GM18907 (cell line): ENCODE measurements around the gene IRGM.
A peak's percentile ranks its signal among the peaks of the same experiment; 100 is the strongest.
"Not testable (repeated sequence)": the region's sequence is repeated elsewhere in the genome, so short reads cannot be mapped to it uniquely, and the experiment has no call there.

ENCODE experiments used
- ATAC-seq: cut with Tn5 transposase; IDR thresholded peaks from one replicate; pipeline ENCODE4 v1.9.1; 2021; ENCODE audit warnings: mild to moderate bottlenecking, moderate library complexity; ENCODE audit not compliant: unreplicated experiment

The IRGM gene

DNA sequence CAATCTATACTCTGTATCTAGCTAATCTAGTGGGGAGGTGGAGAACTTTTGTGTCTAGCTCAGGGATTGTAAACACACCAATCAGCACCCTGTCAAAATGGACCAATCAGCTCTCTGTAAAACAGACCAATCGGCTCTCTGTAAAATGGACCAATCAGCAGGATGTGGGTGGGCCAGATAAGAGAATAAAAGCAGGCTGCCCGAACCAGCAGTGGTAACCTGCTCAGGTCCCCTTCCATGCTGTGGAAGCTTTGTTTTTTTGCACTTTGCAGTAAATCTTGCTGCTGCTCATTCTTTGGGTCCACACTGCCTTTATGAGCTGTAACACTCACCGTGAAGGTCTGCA lies at the start of gene IRGM:
IRGM (plus strand) TSS at position 214 of the 346 bp plus-strand sequence. CDS start 1,603 bp downstream, outside the sequence.
- not testable (repeated sequence) for ATAC-seq

DNA sequence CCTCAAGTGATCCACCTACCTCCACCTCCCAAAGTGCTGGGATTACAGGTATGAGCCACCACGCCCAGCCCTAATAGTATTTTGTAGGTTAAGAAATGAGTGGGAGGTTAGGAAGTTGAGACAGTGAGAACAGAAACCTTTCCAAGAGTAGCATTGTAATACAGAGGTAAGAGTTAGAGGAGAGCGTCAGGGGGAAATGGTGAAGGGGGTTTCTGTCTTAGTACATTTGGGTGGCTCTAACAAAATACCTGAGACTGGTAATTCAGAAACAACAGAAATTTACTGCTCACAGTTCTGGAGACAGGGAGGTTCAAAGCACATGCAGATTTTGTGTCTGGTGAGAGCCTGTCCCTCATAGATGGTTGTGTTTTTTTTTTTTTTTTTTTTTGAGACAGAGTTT lies 48.9 kb upstream of the IRGM start:
- ATAC-seq, result no peak

DNA sequence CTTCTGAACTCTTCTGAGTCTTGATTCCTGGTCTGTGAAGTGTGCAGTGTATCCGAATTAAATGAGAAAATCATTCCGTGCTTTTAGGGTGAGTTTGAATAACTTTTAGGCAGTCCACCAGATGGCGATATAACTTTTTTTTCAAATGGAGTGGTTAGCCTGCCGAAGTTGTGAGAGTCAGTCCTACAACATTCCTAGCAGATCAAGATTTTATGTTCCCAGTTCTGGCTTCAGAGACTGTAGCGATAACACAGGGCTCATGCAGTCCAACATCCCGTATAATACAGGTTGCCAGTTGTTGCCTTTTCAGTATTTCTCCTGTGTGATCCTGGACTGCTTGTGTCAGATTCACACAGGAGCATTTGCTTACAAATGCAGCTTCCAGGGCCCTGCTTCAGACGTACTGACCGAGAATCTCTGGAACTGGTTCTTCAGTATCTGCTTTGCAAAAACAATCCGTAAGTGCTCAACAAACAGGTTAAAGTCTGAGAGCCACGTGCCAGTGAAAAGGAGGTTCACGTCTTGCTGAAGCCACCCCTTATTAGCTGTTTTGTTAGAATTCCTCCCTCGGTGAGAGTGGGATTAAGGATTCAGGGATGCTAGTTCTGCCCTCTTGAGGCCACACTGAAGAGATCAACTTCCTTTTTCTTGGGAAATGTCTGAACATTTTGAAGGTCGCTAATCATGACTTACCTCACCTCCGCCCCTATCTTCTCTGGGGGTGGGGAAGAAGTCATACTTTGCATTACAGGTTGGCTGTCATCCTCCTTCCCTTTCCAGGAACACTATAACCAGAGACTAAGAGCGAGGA lies 45.0 kb upstream of the IRGM start:
- peak; percentile 74 for ATAC-seq

DNA sequence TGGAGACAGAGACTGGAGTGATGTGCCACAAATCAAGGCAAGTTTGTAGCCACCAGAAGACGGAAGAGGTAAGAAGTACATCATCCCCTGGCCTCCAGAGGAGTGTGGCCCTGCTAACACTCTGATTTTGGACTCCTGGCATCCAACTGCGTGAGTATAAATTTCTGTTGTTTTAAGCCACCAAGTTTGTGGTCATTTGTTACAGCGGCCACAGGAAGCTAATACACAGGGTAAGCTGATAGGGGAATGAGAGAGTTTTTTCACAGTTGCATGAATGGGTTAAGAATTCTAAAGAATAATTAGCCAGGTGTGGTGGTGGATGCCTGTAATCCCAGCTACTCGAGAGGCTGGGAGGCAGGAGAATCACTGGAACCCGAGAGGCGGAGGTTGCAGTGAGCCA lies 41.9 kb upstream of the IRGM start:
- no peak for ATAC-seq

DNA sequence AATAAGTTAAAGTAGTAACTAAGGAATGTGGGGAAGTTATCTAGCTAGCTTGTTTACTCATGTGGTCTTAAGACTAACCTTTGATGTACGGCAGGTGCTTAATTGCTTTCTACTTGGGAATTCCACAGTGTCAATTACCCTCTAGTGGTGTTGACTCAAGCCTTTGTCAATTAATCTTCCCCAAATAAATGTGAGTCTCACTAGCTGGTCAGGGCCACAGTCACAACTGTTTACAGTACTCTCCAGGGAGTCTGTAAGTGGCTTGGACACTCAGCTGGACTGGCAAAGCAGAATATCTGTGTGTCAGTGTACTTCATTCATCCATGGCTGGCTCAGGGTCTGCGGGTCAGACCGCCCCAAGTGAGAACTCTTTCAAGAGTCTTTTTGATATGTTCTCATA lies 37.0 kb upstream of the IRGM start:
- no peak for ATAC-seq

DNA sequence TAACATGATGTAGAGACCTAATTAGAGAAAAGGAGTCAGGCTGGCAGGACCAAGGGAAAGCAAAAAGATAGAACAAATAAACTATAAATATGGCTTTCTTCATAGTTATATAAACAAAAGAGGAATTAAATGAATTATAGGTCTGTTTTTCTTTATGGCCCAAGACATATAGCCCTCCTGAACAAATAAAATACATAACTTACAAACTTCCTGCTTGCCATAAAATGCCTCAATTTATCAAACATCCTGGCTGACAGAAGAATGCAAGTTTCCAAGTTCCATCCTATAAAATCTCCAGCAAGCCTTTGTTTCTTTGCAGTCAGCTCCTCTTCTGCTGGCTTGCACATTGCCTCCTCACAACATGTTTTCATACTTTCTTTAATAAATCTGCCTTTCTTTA lies 31.3 kb upstream of the IRGM start:
- ATAC-seq, result no peak

DNA sequence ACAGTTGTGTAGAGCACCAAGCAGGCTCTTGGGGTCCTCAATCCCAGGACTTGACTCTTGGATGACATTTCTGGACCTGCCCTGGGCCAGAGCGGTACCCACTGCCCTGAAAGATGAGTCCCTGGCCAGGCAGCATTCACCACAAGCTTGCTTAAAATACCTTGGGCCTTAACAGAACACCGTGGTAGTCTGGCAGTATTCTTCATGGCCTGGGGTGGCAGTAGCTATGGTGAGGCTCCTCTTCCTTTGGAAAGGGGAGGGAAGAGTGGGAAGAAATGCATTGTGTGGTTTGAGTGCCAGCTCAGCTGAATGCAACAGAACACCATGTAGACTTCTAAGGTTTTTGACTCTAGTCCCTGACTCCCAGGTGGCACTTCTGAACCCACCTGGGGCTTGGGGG lies 29.4 kb upstream of the IRGM start:
- no peak for ATAC-seq

- ATAC-seq, result no peak
These were observed 16.6 kb upstream of the IRGM start for GRCh38 chr5:150829744-150830143.

GRCh38 chr5:150831821-150832220 lies 14.5 kb upstream of the IRGM start:
- not testable (repeated sequence) for ATAC-seq

DNA sequence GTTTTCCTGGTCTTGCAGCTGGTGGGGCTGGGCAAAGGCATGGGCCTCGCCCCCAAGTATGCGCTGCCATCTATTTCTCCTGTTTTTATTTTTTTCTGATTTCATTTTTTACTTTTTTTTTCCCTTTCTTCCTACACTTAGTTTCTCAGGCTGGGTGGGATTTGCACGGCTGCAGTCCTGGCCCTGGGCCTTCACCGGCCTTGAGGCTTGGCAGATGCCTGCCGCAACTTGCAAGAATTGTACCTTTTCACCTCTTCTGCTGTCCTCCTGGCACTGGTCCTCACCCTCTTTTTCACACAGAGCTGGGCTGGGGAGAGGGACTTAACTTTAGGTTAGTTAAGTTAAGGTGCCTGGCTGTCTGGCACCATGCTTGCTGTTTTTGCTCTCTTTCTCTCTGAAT lies 10.3 kb upstream of the IRGM start:
- no peak for ATAC-seq

DNA sequence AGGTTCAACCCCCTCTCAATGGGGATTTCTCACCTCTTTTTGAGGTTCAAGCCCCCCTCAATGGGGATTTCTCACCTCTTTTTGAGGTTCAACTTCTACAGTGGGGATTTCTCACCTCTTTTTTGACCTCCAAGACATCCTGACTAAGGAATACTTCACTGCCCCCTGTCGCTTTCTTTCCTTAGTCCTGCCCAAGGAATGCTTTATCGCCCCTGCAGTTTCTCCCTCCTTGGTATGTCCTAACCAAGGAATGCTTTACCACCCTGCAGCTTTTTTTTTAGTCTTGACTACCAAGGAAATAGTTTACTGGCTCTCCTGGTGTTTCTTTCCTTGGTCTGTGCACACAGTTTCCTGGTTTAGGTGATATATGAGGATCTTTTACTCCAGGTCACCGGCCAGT lies 9.6 kb upstream of the IRGM start:
- ATAC-seq, result no peak

DNA sequence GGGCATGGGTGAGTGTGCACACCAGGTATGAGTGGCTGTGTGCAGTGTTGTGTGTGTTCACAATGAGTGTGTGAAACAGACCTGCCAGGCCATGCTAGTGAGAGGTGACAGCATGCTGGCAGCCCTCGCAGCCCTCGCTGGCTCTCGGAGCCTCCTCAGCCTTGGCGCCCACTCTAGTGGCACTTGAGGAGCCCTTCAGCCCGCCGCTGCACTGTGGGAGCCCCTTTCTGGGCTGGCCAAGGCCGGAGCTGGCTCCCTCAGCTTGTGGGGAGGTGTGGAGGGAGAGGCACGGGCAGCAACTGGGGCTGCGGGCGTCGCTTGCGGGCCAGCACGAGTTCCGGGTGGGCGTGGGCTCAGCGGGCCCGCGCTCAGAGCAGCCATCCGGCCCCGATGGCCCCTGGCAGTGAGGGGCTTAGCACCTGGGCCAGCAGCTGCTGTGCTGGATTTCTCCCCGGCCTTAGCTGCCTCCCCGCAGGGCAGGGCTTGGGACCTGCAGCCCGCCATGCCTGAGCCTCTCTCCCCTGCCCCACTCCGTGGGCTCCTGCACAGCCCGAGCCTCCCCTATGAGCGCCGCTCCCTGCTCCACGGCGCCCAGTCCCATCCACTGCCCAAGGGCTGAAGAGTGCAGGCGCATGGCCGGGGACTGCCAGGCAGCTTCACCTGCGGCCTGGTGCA lies 999 bp upstream of the IRGM start:
- ATAC-seq, result not testable (repeated sequence)

DNA sequence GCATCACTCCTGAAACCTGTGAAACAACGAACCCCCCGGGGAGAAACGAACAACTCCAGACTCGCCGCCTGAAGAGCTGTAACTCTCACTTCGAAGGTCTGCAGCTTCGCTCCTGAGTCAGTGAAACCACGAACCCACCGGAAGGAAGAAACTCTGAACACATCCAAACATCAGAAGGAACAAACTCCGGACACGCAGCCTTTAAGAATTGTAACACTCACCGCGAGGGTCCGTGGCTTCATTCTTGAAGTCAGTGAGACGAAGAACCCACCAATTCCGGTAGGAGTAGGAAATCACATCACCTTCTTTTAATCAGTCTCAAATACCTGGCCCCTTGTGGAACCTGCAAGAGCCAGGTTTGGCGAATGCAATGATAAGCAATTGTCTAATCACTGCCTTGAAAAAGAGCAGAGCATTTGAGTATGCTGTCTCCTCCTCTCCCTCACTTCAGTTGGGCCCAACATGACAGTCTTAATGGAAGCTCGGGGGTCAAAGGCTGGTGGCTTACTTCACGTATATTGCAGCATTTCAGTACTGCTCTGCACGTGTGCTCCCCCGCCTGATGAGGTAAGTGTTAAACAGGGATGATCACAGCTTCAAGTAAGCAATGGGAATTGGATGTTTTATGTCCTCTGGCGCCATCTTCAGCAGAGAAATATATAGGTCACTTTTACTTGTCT lies 473 bp downstream of the IRGM start:
- ATAC-seq, result peak; percentile 93

DNA sequence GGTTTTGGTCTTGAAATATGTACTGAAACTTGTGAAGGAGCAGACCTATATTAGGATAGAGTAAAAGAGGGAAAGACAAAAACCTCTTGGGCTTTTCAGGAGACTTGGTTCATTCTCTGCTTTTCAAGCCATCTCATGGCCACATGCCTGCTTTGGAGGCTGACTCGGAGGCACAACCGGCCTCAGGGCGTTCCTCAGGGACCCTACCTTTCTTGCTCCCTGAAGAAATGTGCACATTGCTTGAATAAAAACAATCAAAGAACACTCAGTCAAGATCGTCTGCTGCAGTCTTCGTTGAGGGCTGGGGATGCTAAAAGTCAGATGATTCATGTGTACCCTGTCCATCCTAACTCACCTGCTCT lies 994 bp downstream of the IRGM start:
- no peak for ATAC-seq

DNA sequence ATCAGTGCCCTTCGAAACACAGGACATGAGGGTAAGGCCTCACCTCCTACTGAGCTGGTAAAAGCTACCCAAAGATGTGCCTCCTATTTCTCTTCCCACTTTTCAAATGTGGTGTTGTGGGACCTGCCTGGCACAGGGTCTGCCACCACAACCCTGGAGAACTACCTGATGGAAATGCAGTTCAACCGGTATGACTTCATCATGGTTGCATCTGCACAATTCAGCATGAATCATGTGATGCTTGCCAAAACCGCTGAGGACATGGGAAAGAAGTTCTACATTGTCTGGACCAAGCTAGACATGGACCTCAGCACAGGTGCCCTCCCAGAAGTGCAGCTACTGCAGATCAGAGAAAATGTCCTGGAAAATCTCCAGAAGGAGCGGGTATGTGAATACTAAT lies 1.9 kb downstream of the IRGM start:
- ATAC-seq, result no peak

DNA sequence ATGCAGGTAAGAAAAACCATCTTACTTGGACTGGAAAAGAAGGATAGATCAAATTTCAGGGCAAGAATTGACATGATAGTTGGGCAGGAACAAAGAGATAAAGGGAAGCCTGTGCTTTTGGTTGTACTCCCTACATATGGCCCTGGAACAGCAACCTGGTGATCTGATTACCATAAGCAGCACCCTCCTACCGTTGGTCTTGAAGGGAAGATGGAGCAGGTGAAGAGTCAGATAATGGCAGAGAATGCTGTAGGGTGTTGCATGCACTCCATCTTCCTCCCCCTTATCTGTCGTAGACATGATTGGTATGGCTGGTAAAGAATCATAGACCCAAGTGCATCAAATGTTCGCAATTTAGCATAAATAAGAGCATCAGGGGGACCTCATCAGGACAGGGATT lies 4.7 kb downstream of the IRGM start:
- no peak for ATAC-seq

GRCh38 chr5:150853561-150853960 lies 7.2 kb downstream of the IRGM start:
- no peak for ATAC-seq

GRCh38 chr5:150856700-150857099 lies 10.4 kb downstream of the IRGM start:
- ATAC-seq, result not testable (repeated sequence)

- ATAC-seq, result no peak
These were observed 14.0 kb downstream of the IRGM start for GRCh38 chr5:150860246-150860821.

DNA sequence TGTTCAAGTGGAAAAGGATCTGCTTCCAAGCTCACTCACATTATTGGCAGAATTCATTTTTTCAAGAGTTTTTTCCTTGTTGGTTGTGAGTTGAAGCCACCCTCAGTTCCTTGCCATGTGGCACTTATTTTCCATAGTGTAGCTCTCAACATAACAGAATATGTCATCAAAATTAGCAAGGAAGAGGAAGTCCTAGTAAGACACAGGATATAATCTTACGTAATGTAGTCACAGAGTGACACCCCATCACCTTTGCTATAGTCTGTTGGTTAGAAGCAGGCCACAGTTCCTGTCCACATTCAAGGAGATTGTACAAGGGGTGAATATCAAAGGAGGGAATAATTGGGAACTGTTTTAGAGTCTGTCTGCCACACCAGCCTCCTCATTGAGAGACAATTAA lies 15.7 kb downstream of the IRGM start:
- no peak for ATAC-seq

DNA sequence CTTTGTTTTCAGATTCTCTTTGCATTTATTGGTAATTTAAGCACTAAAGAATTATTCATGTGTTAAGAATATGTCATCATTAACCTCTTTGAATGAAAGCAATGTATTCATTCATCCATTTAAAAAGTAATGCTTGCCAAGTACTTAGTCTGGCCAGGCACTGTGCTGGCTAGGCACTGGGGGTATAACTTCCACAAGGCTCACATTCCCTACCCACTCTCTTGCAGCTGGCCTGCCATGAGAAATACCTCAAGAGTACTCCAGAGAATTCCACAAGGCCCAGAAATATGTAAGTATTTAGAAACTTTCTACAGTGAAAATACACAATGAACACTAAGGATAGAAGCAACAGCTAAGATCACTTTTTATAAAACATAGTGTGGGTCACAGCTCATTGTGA lies 33.0 kb downstream of the IRGM start:
- ATAC-seq, result no peak
